Gastroesophageal sphincter (tissue), 2 donors: ENCODE measurements around the gene COMP.

Experiments
- POLR2A ChIP-seq, 2 donors: fragments of 450-650 bp; IDR thresholded peaks; one replicate each; pipeline ENCODE4 v1.6.1; 2017; ENCODE audit warnings: antibody characterized with exemption in 2 of 2, mild to moderate bottlenecking in 2 of 2, moderate library complexity in 1 of 2
- POLR2AphosphoS5 ChIP-seq: sonication (generic); formaldehyde crosslinking; IDR thresholded peaks from one replicate; pipeline ENCODE4 v1.6.1; 2017; ENCODE audit warnings: antibody characterized with exemption

DNA sequence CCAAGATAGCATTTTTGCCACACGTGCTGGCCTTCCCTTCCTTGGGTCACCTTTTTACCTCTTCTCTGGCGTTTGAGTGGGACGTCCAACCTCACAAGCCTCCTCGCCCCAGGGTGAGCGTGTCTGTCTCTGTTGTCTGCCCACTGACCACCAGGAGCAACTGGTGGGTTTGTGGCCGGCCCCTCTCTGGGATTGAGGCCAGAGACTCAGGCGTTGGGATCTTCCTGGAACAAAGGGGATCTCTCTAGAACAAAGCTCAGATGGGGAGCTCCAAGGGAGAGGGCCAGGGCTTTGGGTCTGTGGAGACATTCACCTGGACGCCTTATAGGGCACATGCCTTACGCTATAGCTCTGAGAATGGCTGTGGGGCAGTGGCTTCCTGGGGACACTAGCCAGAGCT lies 17.4 kb downstream of the COMP start:
- TF ChIP-seq POLR2A (IDR thresholded peaks at IDR 0.05): no peak
- TF ChIP-seq POLR2AphosphoS5: no peak
